Aorta (tissue), 5 donors: ENCODE measurements around the gene USO1. TPM values are rescaled to one million over a fixed set of nuclear protein-coding genes. Genes with fewer than 3 reads are reported as not detected.

ENCODE experiments used
- ATAC-seq: fragments of 200-7000 bp; cut with Tn5 transposase; one replicate; pipeline ENCODE4 v1.9.1; 2022; ENCODE audit warnings: moderate library complexity; ENCODE audit not compliant: low FRiP score
- DNase-seq, 2 donors: peaks; one replicate each; pipeline ENCODE4 v3.0.0-alpha.2; 2020
- H3K27ac ChIP-seq, 2 donors: one replicate each; pipeline ENCODE4 v1.5.1; 2013; ENCODE audit warnings: low read length in 2 of 2, mild to moderate bottlenecking in 2 of 2, moderate library complexity in 2 of 2, control low read depth in 1 of 2, inconsistent platforms in 1 of 2, low read depth in 1 of 2
- H3K27me3 ChIP-seq, 2 donors: one replicate each; pipeline ENCODE4 v1.6.1; 2013; ENCODE audit warnings: control low read depth in 1 of 2, low read length in 1 of 2, mild to moderate bottlenecking in 1 of 2, moderate library complexity in 1 of 2; ENCODE audit not compliant: insufficient read depth in 2 of 2, control insufficient read depth in 1 of 2
- H3K36me3 ChIP-seq, 2 donors: one replicate each; pipeline ENCODE4 v1.6.1; 2013; ENCODE audit warnings: control low read depth in 1 of 2, low read length in 1 of 2, mild to moderate bottlenecking in 1 of 2; ENCODE audit not compliant: insufficient read depth in 2 of 2, control insufficient read depth in 1 of 2
- H3K4me1 ChIP-seq, 2 donors: one replicate each; pipeline ENCODE4 v1.6.1; 2013; ENCODE audit warnings: low read length in 2 of 2, control low read depth in 1 of 2, mild to moderate bottlenecking in 1 of 2, moderate library complexity in 1 of 2; ENCODE audit not compliant: insufficient read depth in 2 of 2, control insufficient read depth in 1 of 2
- H3K4me3 ChIP-seq, 2 donors: one replicate each; pipeline ENCODE4 v1.5.1; 2013; ENCODE audit warnings: low read length in 2 of 2, control low read depth in 1 of 2, mild to moderate bottlenecking in 1 of 2
- H3K9me3 ChIP-seq: one replicate; pipeline ENCODE4 v1.6.1; 2013; ENCODE audit warnings: mild to moderate bottlenecking, low read length; ENCODE audit not compliant: control insufficient read depth
- WGBS, 2 donors: extraction: QIAGEN DNeasy Blood & Tissue Kit; methylation state at CpG; one replicate each; pipeline ENCODE4 v1.1.7; 2013; 5-methylcytosine and 5-hydroxymethylcytosine counted together
- intact Hi-C, 2 donors: fragments of 100-400 bp; cut with DNase I; formaldehyde crosslinking; loops; one replicate each; pipeline versions ENCODE4 v1.14.2 to v1.15.0; 2022
- polyA plus RNA-seq, 2 donors: library from polyadenylated mRNA; stranded (reverse); fragments of 200-250 nt; gene quantifications; one replicate each; pipeline ENCODE4 v1.2.3, GENCODE V29; 2013
- total RNA-seq, 2 donors: library from RNA; stranded (reverse); fragmentation: NEBNext Ultra II Directional; extraction: Animal tissue kit (Norgen Biotek cat#: 25700); gene quantifications; one replicate each; pipeline ENCODE4 v1.2.1, GENCODE V29; 2021
- donor health status: healthy with polysubstance abuse.
- donor health status: Bipolar disorder and iron deficiency.
- donor health status: DM: no; HTN: no; CAD: no.
- donor health status: DM: no; HTN: no; CAD: no.
- donor health status: DM: yes; HTN: yes; CAD: no.

USO1 gene
- total and polyA plus RNA-seq, 4 donors = 50.6 to 86.6 (median 64.4) TPM

DNA sequence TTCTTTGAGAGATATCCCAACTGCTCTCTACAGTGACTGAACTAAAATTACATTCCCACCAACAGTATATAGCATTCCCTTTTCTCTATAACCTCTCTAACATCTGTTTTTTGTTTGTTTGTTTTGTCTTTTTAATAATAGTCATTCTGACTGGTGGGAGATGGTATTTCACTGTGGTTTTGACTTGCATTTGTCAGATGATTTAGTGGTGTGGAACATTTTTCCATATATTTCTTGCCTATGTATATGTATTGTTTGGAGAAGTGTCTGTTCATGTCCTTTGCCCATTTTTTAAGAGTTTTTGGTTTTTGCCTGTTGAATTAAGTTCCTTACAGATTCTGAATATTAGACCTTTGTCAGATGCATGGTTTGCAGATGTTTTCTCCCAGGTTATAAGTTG lies 9.0 kb downstream of the USO1 start:
- no peaks in the 10 kb centered on the region for H3K9me3 ChIP-seq
- intact Hi-C loops = no loop called here
- H3K27ac ChIP-seq = peak overlapping the region in 1 of 2 donors; percentile 43
- no peak for ATAC-seq
- no peaks in the 10 kb centered on the region for H3K36me3 ChIP-seq
- no peaks in the 10 kb centered on the region for H3K27me3 ChIP-seq
- no peak overlapping the region for H3K4me3 ChIP-seq
- H3K4me1 ChIP-seq = peaks cover 0 to 1% of the 10 kb centered on the region in 2 donors
- DNase-seq = no peak

DNA sequence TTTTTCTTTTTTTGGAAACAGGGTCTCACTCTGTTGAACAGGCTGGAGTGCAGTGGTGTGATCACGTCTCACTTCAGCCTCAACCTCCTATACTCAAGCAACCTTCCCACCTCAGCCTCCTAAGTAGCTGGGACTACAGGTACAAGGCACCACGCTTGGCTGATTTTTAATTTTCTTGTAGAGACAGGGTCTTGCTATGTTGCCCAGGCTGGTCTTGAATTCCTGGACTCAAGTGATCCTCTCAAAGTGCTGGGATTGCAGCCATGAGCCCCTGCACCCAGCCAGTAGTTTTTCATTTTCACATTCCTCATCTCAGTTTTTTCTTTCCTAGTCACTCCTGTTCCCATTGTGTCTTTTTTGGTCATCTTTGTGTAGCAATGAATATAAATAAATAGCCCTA lies 11.1 kb downstream of the USO1 start:
- ATAC-seq = no peak
- H3K4me3 ChIP-seq = no peak overlapping the region
- H3K36me3 ChIP-seq = no peaks in the 10 kb centered on the region
- H3K27me3 ChIP-seq = no peaks in the 10 kb centered on the region
- no peak overlapping the region for H3K27ac ChIP-seq
- intact Hi-C loops = no loop called here
- H3K4me1 ChIP-seq = peaks cover 0 to 2% of the 10 kb centered on the region in 2 donors
- DNase-seq = no peak
- H3K9me3 ChIP-seq = no peaks in the 10 kb centered on the region
- WGBS, 2 donors = 65 to 67% methylated on average over 2 of the region's 2 CpGs

DNA sequence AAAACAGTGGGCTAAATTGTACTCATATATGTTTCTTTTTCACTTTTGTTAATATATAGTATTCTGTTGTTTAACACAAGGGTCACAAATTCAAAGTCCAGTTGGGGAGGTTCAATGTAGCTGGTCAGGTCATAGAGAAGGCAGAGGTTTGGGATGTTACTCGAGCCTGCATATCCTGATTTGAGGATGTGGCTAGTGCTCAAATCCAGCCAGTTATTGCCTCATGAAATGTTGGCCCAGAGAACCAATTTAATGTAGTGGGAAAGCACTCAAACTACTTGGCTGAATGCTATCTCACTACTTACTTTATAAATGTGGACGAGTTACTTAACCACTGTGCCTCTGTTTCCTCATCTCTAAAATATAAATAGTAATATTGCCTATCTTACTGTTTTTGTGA lies 12.5 kb downstream of the USO1 start:
- Histone ChIP-seq H3K9me3 (no peaks in the 10 kb centered on the region), H3K27ac (no peak overlapping the region), H3K27me3 (no peaks in the 10 kb centered on the region), H3K4me1 (peaks cover 0 to 2% of the 10 kb centered on the region in 2 donors), H3K36me3 (no peaks in the 10 kb centered on the region), H3K4me3 (no peak overlapping the region)
- DNase-seq (no peak), ATAC-seq (peak; percentile 59)
- 2 to 6% methylated on average over 2 of the region's 2 CpGs for WGBS, 2 donors
- intact Hi-C loops = no loop called here

DNA sequence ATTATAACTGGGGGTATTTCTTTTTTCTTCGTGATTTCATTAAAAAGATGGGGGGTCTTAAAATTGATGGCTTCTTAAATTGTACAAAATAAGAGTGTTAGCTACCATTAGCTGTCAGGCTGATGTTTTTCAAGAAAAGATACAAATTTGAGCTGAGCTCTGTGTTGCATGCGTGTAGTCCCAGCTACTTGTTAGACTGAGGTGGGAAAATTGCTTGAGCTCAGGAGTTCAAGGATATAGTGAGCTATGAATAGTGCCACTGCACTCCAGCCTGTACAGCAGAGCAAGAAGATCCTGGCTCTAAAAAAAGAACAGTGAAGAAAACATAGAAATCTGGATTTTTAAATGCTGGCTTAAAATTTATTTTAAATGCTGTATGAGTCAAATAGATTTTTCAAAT lies 13.0 kb downstream of the USO1 start:
- peak overlapping the region in 1 of 2 donors; percentile 57 for H3K27ac ChIP-seq

DNA sequence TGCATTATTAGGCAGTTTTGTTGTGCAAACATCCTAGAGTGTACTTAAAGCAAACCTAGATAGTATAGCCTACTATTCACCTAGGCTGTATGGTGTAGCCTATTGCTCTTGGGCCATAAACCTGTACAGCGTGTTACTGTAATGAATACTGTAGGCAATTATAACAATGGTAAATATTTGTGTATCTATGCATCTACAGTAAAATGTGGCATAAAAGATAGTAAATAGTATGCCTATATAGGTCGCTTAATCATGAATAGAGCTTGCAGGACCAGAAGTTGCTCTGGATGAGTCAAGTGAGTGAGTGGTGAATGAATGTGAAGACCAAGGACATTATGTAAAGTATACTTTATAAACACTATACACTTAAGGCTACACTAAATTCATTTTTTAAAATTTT lies 16.6 kb downstream of the USO1 start:
- intact Hi-C loops = no loop called here
- H3K4me1 ChIP-seq = peaks cover 2% of the 10 kb centered on the region in 2 donors
- H3K9me3 ChIP-seq = no peaks in the 10 kb centered on the region
- 92 to 93% methylated on average over 2 of the region's 2 CpGs for WGBS, 2 donors
- H3K27ac ChIP-seq = no peak overlapping the region
- H3K36me3 ChIP-seq = no peaks in the 10 kb centered on the region
- H3K27me3 ChIP-seq = no peaks in the 10 kb centered on the region
- no peak overlapping the region for H3K4me3 ChIP-seq
- no peak for ATAC-seq
- no peak for DNase-seq

More for the DNA sequence above, 13.0 kb downstream of the USO1 start:
- peaks cover 0 to 2% of the 10 kb centered on the region in 2 donors for H3K4me1 ChIP-seq
- DNase-seq (no peak), ATAC-seq (no peak)
- 49 to 52% methylated on average over 2 of the region's 2 CpGs for WGBS, 2 donors
- H3K36me3 ChIP-seq = no peaks in the 10 kb centered on the region
- no peaks in the 10 kb centered on the region for H3K9me3 ChIP-seq
- intact Hi-C loops = no loop called here
- H3K27me3 ChIP-seq = no peaks in the 10 kb centered on the region
- H3K4me3 ChIP-seq = no peak overlapping the region

DNA sequence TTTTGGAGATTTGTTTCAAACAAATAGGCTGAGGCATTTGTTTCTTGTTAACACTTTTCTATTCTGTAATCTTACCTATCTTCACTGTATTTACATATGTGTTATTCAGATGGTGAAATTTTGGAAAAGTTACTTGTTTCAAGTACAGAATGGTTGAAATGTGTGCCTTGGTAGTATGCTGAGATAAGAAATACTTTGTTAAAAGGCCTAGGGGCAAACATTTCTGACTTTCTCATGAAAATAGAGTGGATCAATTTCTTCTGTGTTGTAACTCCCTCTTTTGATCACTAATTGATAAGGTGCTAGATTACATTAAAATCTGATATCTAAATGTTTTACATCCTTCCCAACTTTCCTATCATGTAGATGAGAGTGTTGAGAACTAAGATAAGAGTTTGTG lies 18.1 kb downstream of the USO1 start:
- no peaks in the 10 kb centered on the region for H3K27me3 ChIP-seq
- intact Hi-C loops = no loop called here
- H3K4me3 ChIP-seq = no peak overlapping the region
- peaks cover 2% of the 10 kb centered on the region in 2 donors for H3K4me1 ChIP-seq
- H3K36me3 ChIP-seq = no peaks in the 10 kb centered on the region
- DNase-seq (no peak), ATAC-seq (no peak)
- H3K9me3 ChIP-seq = no peaks in the 10 kb centered on the region
- no peak overlapping the region for H3K27ac ChIP-seq

DNA sequence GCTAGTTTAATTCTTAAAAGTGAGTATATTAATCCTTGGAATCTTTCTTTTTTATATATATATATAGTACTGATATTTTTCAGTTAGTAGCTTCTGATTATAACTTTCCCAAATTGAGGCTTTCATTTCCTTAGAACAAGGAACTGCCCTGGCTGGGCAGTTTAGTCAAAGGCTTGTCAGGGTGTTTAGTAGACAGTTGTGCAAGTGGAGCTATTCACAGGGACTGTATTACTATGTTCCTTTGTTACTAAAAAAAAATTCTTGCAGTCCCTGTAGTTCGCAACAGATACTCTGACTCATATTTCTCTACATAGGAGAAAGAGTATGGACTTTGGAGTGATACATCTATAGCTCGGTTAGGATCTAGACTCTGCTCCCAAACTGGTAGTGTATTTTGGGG lies 20.8 kb downstream of the USO1 start:
- intact Hi-C loops = no loop called here
- H3K27ac ChIP-seq = no peak overlapping the region
- ATAC-seq = peak; percentile 65

DNA sequence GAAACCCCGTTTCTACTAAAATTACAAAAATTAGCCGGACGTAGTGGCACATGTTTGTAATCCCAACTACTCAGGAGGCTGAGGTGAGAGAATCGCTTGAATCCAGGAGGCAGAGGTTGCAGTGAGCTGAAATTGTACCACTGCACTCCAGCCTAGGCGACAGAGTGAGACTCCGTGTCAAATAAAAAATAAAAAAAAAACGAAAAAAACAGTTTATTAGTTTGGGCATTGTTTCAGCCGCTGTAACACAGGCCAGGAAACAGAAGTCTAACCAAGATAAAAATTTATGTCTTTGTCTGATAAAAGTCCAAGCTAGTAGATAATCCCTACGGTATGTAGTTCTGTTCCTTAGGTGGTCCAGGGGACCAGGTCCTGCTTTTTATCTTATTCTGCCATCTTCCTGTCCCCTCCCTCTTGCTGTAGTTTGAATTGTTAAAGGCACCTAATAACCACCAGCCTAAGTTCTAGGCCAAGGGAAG lies 21.4 kb downstream of the USO1 start:
- ATAC-seq = no peak
- Histone ChIP-seq H3K9me3 (no peaks in the 10 kb centered on the region), H3K36me3 (no peaks in the 10 kb centered on the region), H3K4me3 (no peak overlapping the region), H3K27ac (no peak overlapping the region), H3K4me1 (peaks cover 0 to 2% of the 10 kb centered on the region in 2 donors), H3K27me3 (no peaks in the 10 kb centered on the region)
- 32 to 35% methylated on average over 9 of the region's 9 CpGs for WGBS, 2 donors
- intact Hi-C loops = no loop called here
- no peak for DNase-seq

More for the DNA sequence above, 20.8 kb downstream of the USO1 start:
- DNase-seq = no peak
- 23 to 25% methylated on average over 2 of the region's 2 CpGs for WGBS, 2 donors
- Histone ChIP-seq H3K4me3 (no peak overlapping the region), H3K36me3 (no peaks in the 10 kb centered on the region), H3K4me1 (peaks cover under 1 to 2% of the 10 kb centered on the region in 2 donors), H3K27me3 (no peaks in the 10 kb centered on the region), H3K9me3 (no peaks in the 10 kb centered on the region)

DNA sequence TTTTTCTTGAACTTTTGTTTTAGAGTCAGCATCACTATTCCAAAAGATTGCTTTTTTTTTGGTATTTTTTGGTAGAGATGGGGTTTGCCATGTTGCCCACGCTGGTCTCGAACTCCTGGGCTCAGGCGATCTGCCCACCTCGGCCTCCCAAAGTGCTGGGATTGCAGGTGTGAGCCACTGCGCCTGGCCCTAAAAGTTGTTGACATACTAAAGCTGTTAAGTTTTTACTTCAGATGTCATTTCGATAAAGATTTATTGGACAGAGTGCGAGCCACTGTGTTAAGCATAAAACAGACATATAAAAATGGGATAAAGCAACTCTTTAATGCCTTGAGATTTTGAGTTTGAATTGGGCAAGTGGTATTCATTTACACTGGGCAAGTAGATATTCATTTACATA lies 28.3 kb downstream of the USO1 start:
- Histone ChIP-seq H3K36me3 (peaks cover 0 to 4% of the 10 kb centered on the region in 2 donors), H3K9me3 (no peaks in the 10 kb centered on the region), H3K4me1 (no peaks in the 10 kb centered on the region), H3K27ac (no peak overlapping the region), H3K4me3 (no peak overlapping the region), H3K27me3 (no peaks in the 10 kb centered on the region)
- ATAC-seq (no peak), DNase-seq (no peak)
- WGBS, 2 donors = 95% methylated on average over 7 of the region's 7 CpGs
- intact Hi-C loops = no loop called here
